ENCODE results near the gene CSKMT. TPM values are rescaled to one million over a fixed set of nuclear protein-coding genes. Genes with fewer than 3 reads are reported as not detected.

Gene CSKMT
- total and polyA plus RNA-seq, 10 of the 15 experiments (the other 5 are each of a cell fraction or from before 2014, with no cell fraction given) = 7.0 to 213 (median 21.6) TPM

- 0 out of 2 replicates have a peak, but pooled peaks have one; percentile 23 for TF ChIP-seq MLLT1 (IDR thresholded peaks at IDR 0.05)
- TF ChIP-seq ETV6 (conservative IDR thresholded peaks at IDR 0.05 in 1 of 2, IDR thresholded peaks at IDR 0.05 in 1 of 2; ENCODE audit: borderline replicate concordance in 1 of 2, low read depth in 1 of 2) = no peak
- 0 out of 2 replicates have a peak, but pooled peaks have one; percentile 22 for TF ChIP-seq IKZF1 (conservative IDR thresholded peaks at IDR 0.05)
- TF ChIP-seq TCF3 (IDR thresholded peaks at IDR 0.05; ENCODE audit: borderline replicate concordance, insufficient read depth, low read depth, low read length) = no peak
- TF ChIP-seq RELB (IDR thresholded peaks at IDR 0.05; ENCODE audit: low read depth) = peak; percentile 69
- no peak for TF ChIP-seq BACH1 (IDR thresholded peaks at IDR 0.05; ENCODE audit: borderline replicate concordance)
- no peak for TF ChIP-seq ATF2 (IDR thresholded peaks at IDR 0.05; ENCODE audit: low read length)
- TF ChIP-seq ZBED1 (IDR thresholded peaks at IDR 0.05; ENCODE audit: borderline replicate concordance) = no peak
- TF ChIP-seq E2F4 (IDR thresholded peaks at IDR 0.05; ENCODE audit: low read depth, low read length) = no peak
- no peak for TF ChIP-seq PBX3 (IDR thresholded peaks at IDR 0.05; ENCODE audit: insufficient replicate concordance, low read depth, low read length)
- 0 out of 2 replicates have a peak, but pooled peaks have one; percentile 49 for TF ChIP-seq LARP7 (IDR thresholded peaks at IDR 0.05)
These were observed 572 bp upstream of the CSKMT start (continued) for GRCh38 chr11:62664405-62665074.
